Nephron progenitor cell (in vitro differentiated cells): ENCODE results near the gene ARFIP1.
A peak's percentile ranks its signal among the peaks of the same experiment; 100 is the strongest.

Experiments
- DNase-seq: peaks from one replicate; pipeline ENCODE4 v3.0.0; 2021
- H3K27ac Mint-ChIP-seq: 2 replicates; pipeline ENCODE4 v1.8.0; 2021; ENCODE audit warnings: mild to moderate bottlenecking, moderate library complexity, mixed read lengths
- H3K27me3 Mint-ChIP-seq: 2 replicates; pipeline ENCODE4 v1.8.0; 2021; ENCODE audit warnings: mild to moderate bottlenecking, low read depth, mixed read lengths; ENCODE audit not compliant: poor library complexity
- H3K36me3 Mint-ChIP-seq: 2 replicates; pipeline ENCODE4 v1.8.0; 2021; ENCODE audit warnings: low read depth, mixed read lengths
- H3K4me1 Mint-ChIP-seq: 2 replicates; pipeline ENCODE4 v1.8.0; 2021; ENCODE audit warnings: mixed read lengths
- H3K4me3 Mint-ChIP-seq: 2 replicates; pipeline ENCODE4 v1.8.0; 2021; ENCODE audit warnings: mild to moderate bottlenecking, moderate library complexity, mixed read lengths
- H3K9me3 Mint-ChIP-seq: 2 replicates; pipeline ENCODE4 v1.8.0; 2021; ENCODE audit warnings: mild to moderate bottlenecking, moderate library complexity, mixed read lengths
- TF ChIP-seq, protein P1 (sequence below): fragments of 200-600 bp; sonication (generic); IDR thresholded peaks from 2 replicates; pipeline ENCODE4 v1.5.0; 2021; ENCODE audit warnings: antibody characterized with exemption

ARFIP1 gene

DNA sequence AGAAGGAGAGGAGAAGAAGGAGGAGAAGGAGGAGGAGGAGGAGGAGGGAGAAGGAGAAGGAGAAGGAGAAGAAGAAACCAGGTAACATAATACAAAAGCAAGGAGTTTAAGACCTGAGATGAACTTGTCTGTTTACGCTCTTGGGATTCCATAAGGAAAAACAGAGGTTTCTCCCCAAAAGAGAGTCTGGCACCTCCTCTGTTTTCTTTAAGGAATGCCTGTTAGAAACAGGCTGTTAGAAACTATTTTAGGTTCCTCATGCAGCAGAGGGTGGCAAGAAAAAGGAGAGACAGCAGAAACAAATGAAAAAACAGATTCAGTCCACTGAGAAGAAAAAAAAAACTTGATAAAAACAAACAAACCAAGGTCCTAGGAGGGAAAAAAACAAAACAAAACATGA, 146.1 kb downstream of the ARFIP1 start:
- H3K4me3 Mint-ChIP-seq: no peak overlapping the region
- H3K27me3 Mint-ChIP-seq: no peaks in the 10 kb centered on the region
- peaks cover 14% of the 10 kb centered on the region for H3K36me3 Mint-ChIP-seq
- TF ChIP-seq, protein P1, sequence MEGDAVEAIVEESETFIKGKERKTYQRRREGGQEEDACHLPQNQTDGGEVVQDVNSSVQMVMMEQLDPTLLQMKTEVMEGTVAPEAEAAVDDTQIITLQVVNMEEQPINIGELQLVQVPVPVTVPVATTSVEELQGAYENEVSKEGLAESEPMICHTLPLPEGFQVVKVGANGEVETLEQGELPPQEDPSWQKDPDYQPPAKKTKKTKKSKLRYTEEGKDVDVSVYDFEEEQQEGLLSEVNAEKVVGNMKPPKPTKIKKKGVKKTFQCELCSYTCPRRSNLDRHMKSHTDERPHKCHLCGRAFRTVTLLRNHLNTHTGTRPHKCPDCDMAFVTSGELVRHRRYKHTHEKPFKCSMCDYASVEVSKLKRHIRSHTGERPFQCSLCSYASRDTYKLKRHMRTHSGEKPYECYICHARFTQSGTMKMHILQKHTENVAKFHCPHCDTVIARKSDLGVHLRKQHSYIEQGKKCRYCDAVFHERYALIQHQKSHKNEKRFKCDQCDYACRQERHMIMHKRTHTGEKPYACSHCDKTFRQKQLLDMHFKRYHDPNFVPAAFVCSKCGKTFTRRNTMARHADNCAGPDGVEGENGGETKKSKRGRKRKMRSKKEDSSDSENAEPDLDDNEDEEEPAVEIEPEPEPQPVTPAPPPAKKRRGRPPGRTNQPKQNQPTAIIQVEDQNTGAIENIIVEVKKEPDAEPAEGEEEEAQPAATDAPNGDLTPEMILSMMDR: no peak
- DNase-seq: no peak
- H3K4me1 Mint-ChIP-seq: peaks cover 50% of the 10 kb centered on the region
- H3K27ac Mint-ChIP-seq: no peak overlapping the region
- H3K9me3 Mint-ChIP-seq: peaks cover 18% of the 10 kb centered on the region

DNA sequence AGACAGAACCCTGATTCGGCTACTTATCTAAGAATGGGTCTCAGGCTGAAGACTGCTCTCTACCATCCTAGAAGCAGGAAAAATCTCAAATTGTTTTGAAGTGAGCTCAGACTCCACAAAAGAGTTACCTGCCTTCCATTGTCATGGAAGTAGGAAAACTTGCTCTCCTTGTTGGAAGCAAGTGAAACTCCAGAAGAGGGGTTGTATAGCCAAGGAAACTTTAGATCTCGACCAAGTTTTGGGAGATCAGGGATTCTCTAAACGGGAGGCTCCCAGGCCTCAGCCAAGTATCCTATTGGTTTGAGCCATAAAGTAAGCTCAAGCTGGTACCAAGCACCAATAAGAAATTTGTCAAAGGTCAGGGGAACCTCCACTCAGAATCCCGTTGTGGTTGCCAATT, 147.2 kb downstream of the ARFIP1 start:
- TF ChIP-seq, protein P1: no peak
- Mint-ChIP-seq H3K9me3 (peaks cover 10% of the 10 kb centered on the region), H3K4me1 (peaks cover 57% of the 10 kb centered on the region), H3K27me3 (no peaks in the 10 kb centered on the region), H3K27ac (no peak overlapping the region), H3K4me3 (no peak overlapping the region), H3K36me3 (peaks cover 6% of the 10 kb centered on the region)
- no peak for DNase-seq

DNA sequence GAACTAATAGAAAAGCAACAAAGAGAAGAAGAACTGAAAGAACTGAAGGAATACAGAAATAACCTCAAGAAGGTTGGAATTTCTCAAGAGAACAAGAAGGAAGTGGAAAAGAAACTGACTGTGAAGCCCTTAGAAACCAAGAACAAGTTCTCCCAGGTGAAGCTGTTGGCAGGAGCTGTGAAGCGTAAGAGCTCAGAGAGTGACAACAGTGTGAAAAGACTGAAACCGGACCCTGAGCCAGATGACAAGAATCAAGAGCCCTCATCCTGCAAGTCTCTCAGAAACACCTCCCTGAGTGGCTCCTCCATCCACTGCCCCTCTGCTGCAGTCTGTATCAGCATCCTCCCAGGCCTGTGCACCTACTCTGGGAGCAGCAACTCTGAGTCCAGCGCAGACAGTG, 148.0 kb downstream of the ARFIP1 start:
- no peaks in the 10 kb centered on the region for H3K27me3 Mint-ChIP-seq
- no peak for DNase-seq
- no peak overlapping the region for H3K4me3 Mint-ChIP-seq
- TF ChIP-seq, protein P1: no peak
- peak overlapping the region; percentile 53 for H3K27ac Mint-ChIP-seq
- H3K9me3 Mint-ChIP-seq: peaks cover 8% of the 10 kb centered on the region
- peaks cover 57% of the 10 kb centered on the region for H3K4me1 Mint-ChIP-seq
- peaks cover 4% of the 10 kb centered on the region for H3K36me3 Mint-ChIP-seq

DNA sequence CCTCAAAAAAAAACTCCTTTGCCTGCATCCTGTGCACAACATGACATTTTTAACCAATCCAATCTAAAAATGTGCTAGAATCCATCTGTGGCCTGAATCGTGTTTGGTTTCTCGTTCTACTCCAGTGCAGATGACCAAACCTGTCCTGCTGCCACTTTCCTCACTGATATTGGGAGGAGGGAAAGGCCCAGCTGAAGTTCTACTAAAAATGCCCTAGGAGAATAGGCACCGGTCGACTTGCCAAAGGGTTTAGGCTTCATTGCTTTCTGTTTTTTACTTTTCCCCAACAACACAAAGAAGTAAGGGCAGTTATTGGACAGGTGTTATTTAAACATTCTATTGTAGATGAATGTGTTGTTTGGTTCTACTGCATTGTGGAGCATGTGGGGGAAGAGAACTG, 148.5 kb downstream of the ARFIP1 start:
- TF ChIP-seq, protein P1: no peak
- peaks cover 7% of the 10 kb centered on the region for H3K9me3 Mint-ChIP-seq
- peaks cover 4% of the 10 kb centered on the region for H3K36me3 Mint-ChIP-seq
- H3K27me3 Mint-ChIP-seq: peaks cover under 1% of the 10 kb centered on the region
- DNase-seq: no peak
- peaks cover 57% of the 10 kb centered on the region for H3K4me1 Mint-ChIP-seq
- peak overlapping the region; percentile 53 for H3K27ac Mint-ChIP-seq
- H3K4me3 Mint-ChIP-seq: peak overlapping the region; percentile 3

DNA sequence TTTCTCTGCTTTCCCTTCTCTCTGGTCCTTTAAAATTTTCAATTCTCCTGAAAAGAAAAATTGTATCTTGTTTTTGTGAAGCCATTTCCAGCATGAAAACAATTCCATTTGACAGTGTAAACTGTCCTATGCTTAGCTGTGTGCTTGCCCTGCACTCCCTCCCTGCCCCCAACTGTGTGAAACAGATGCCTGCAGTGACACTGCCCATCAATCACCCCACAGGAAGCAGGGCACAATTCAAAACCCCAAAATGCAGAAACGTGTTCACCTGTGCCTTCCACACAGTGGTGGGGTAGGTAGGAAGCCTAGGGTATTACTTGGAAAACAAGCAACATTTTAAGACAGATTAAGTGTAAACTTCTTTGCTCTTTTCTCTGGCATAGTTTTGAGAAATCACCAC, 150.1 kb downstream of the ARFIP1 start:
- Mint-ChIP-seq H3K27me3 (peaks cover 13% of the 10 kb centered on the region), H3K36me3 (peaks cover 4% of the 10 kb centered on the region), H3K27ac (no peak overlapping the region), H3K4me3 (peak overlapping the region; percentile 47), H3K4me1 (peaks cover 63% of the 10 kb centered on the region), H3K9me3 (peaks cover 5% of the 10 kb centered on the region)
- peak; percentile 30 for DNase-seq
- TF ChIP-seq, protein P1: no peak

DNA sequence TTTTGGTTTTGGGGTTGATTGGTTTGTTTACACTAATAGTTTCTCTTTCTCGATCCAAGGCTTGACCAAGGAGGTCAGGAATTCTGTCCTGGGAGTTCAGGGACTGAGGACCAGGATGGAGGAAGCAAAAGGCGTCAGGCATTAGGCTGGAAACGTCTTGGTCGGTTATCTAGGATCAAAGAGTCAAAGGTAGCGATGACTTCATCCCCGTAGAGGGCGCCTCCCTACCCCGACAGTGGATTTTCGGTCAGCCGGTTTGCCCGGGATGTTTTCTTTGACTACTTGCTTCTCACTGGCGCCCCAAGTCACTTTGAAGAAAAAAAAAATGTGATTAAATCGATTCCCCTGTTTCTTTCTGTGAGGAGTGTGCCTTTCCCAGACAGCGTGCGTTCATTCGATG, 155.4 kb downstream of the ARFIP1 start:
- Mint-ChIP-seq H3K4me1 (peaks cover 42% of the 10 kb centered on the region), H3K27me3 (peaks cover 46% of the 10 kb centered on the region)
- DNase-seq: peak; percentile 25

More for the DNA sequence above, 155.4 kb downstream of the ARFIP1 start:
- TF ChIP-seq, protein P1: no peak
- peak overlapping the region; percentile 85 for H3K4me3 Mint-ChIP-seq
- no peaks in the 10 kb centered on the region for H3K9me3 Mint-ChIP-seq
- H3K36me3 Mint-ChIP-seq: no peaks in the 10 kb centered on the region
- no peak overlapping the region for H3K27ac Mint-ChIP-seq
